WTC11 (cell line): ENCODE measurements around the gene S100A12. TPM values are rescaled to one million over a fixed set of nuclear protein-coding genes. Genes with fewer than 3 reads are reported as not detected.

ENCODE experiments used
- ATAC-seq: fragments of 200-7000 bp; cut with Tn5 transposase; 2 replicates; pipeline ENCODE4 v1.10.0; 2021; ENCODE audit warnings: mild to moderate bottlenecking, moderate library complexity
- CTCF ChIA-PET: fragments of 300-600 bp; sonication (Branson Sonifier 250); formaldehyde crosslinking; loops from one replicate; lab custom pipeline; 2021; ENCODE audit warnings: antibody characterized with exemption; lab: Charles Lee
- POLR2A ChIA-PET: fragments of 350-600 bp; sonication (Branson Sonifier 250); formaldehyde crosslinking; loops from one replicate; lab custom pipeline; 2021; ENCODE audit warnings: antibody characterized with exemption; lab: Charles Lee
- DNase-seq: peaks from one replicate; pipeline ENCODE4 v3.0.0; 2021; ENCODE audit warnings: low spot score
- H3K27ac Mint-ChIP-seq: 2 replicates; pipeline ENCODE4 v1.8.0; 2021; ENCODE audit warnings: mixed read lengths
- H3K27me3 Mint-ChIP-seq: 2 replicates; pipeline ENCODE4 v1.8.0; 2021; ENCODE audit warnings: low read depth, mild to moderate bottlenecking, moderate library complexity, mixed read lengths
- H3K36me3 Mint-ChIP-seq: 2 replicates; pipeline ENCODE4 v1.8.0; 2021; ENCODE audit warnings: mixed read lengths
- H3K4me1 Mint-ChIP-seq: 2 replicates; pipeline ENCODE4 v1.8.0; 2022; ENCODE audit warnings: mixed read lengths
- H3K4me3 Mint-ChIP-seq: 2 replicates; pipeline ENCODE4 v1.8.0; 2021; ENCODE audit warnings: mild to moderate bottlenecking, moderate library complexity, mixed read lengths
- H3K9me3 Mint-ChIP-seq: 2 replicates; pipeline ENCODE4 v1.8.0; 2021; ENCODE audit warnings: mixed read lengths
- CBFB ChIP-seq: sonication (generic); formaldehyde crosslinking; IDR thresholded peaks from 2 replicates; pipeline ENCODE4 v1.8.1; 2022; ENCODE audit warnings: mild to moderate bottlenecking, low read depth, missing genetic modification reagents
- CREM ChIP-seq: sonication (generic); formaldehyde crosslinking; IDR thresholded peaks from 2 replicates; pipeline ENCODE4 v1.8.1; 2022; ENCODE audit warnings: mild to moderate bottlenecking, missing genetic modification reagents, moderate library complexity
- E2F4 ChIP-seq: sonication (generic); formaldehyde crosslinking; IDR thresholded peaks from 2 replicates; pipeline ENCODE4 v1.8.1; 2022; ENCODE audit warnings: low read depth, mild to moderate bottlenecking, moderate library complexity, missing genetic modification reagents, borderline replicate concordance
- ELF4 ChIP-seq: sonication (generic); formaldehyde crosslinking; IDR thresholded peaks from 2 replicates; pipeline ENCODE4 v1.8.1; 2022; ENCODE audit warnings: low read depth, mild to moderate bottlenecking, moderate library complexity, missing genetic modification reagents
- EMX1 ChIP-seq: fragments of 250-450 bp; sonication (Bioruptor Pico); IDR thresholded peaks from 2 replicates; pipeline ENCODE4 v1.8.0; 2021; ENCODE audit warnings: mild to moderate bottlenecking
- FOXK1 ChIP-seq: sonication (generic); formaldehyde crosslinking; IDR thresholded peaks from 2 replicates; pipeline ENCODE4 v1.8.0; 2022; ENCODE audit warnings: mild to moderate bottlenecking, moderate library complexity, missing genetic modification reagents
- MXD4 ChIP-seq: fragments of 250-450 bp; sonication (Bioruptor Pico); IDR thresholded peaks from 2 replicates; pipeline ENCODE4 v1.8.0; 2021; ENCODE audit warnings: mild to moderate bottlenecking, moderate library complexity, borderline replicate concordance
- MYBL2 ChIP-seq: sonication (generic); formaldehyde crosslinking; IDR thresholded peaks from 2 replicates; pipeline ENCODE4 v1.8.1; 2023; ENCODE audit warnings: mild to moderate bottlenecking, moderate library complexity, missing genetic modification reagents
- SMAD4 ChIP-seq: sonication (generic); formaldehyde crosslinking; IDR thresholded peaks from 2 replicates; pipeline ENCODE4 v1.8.0; 2022; ENCODE audit warnings: mild to moderate bottlenecking, missing genetic modification reagents
- TP53 ChIP-seq: sonication (generic); formaldehyde crosslinking; IDR thresholded peaks from 2 replicates; pipeline ENCODE4 v1.8.1; 2023; ENCODE audit warnings: mild to moderate bottlenecking, missing genetic modification reagents
- ZMAT4 ChIP-seq: fragments of 250-450 bp; sonication (Bioruptor Pico); IDR thresholded peaks from 2 replicates; pipeline ENCODE4 v1.9.0; 2021; ENCODE audit warnings: mild to moderate bottlenecking
- ZNF138 ChIP-seq: sonication (generic); formaldehyde crosslinking; conservative IDR thresholded peaks from 2 replicates; pipeline ENCODE4 v1.8.1; 2022; ENCODE audit warnings: mild to moderate bottlenecking, moderate library complexity, missing genetic modification reagents
- ZNF263 ChIP-seq: sonication (generic); formaldehyde crosslinking; IDR thresholded peaks from 2 replicates; pipeline ENCODE4 v1.8.1; 2022; ENCODE audit warnings: low read depth, mild to moderate bottlenecking, moderate library complexity, missing genetic modification reagents
- ZNF671 ChIP-seq: fragments of 250-450 bp; sonication (Bioruptor Pico); IDR thresholded peaks from 2 replicates; pipeline ENCODE4 v1.8.0; 2021; ENCODE audit warnings: mild to moderate bottlenecking
- total RNA-seq: library from RNA; stranded (reverse); gene quantifications from 3 replicates; pipeline ENCODE4 v1.2.3, GENCODE V29; 2021
- TF ChIP-seq, protein P1 (sequence below): sonication (generic); formaldehyde crosslinking; IDR thresholded peaks from 2 replicates; pipeline ENCODE4 v1.8.0; 2022; ENCODE audit warnings: missing genetic modification reagents
- TF ChIP-seq, protein P2 (sequence below): fragments of 250-450 bp; sonication (Bioruptor Pico); IDR thresholded peaks from 2 replicates; pipeline ENCODE4 v1.8.0; 2021; ENCODE audit warnings: mild to moderate bottlenecking
- TF ChIP-seq, protein P3 (sequence below): sonication (generic); formaldehyde crosslinking; IDR thresholded peaks from 2 replicates; pipeline ENCODE4 v1.8.0; 2022; ENCODE audit warnings: mild to moderate bottlenecking, missing genetic modification reagents
- TF ChIP-seq, protein P4 (sequence below): sonication (generic); formaldehyde crosslinking; IDR thresholded peaks from 2 replicates; pipeline ENCODE4 v1.8.0; 2023; ENCODE audit warnings: mild to moderate bottlenecking, missing genetic modification reagents

Gene S100A12
- total RNA-seq, 1 experiment from 2014 or later = not detected

- no peaks in the 10 kb centered on the region for H3K36me3 Mint-ChIP-seq
- peaks cover 4% of the 10 kb centered on the region for H3K27me3 Mint-ChIP-seq
- CTCF ChIA-PET = interaction anchor here (0.8 to 5.7 kb wide), 6 partner anchors 9 to 181 kb away, joined by 3 to 34 read pairs (median 6); no protein-coding TSS in a partner anchor
- H3K9me3 Mint-ChIP-seq = no peaks in the 10 kb centered on the region
- POLR2A ChIA-PET = no interaction called here
- H3K4me1 Mint-ChIP-seq = no peaks in the 10 kb centered on the region
- DNase-seq = no peak
- TF ChIP-seq FOXK1 (CRISPR knock-in tag) (no peak), E2F4 (CRISPR knock-in tag) (no peak), CREM (CRISPR knock-in tag) (no peak), ZNF138 (CRISPR knock-in tag) (no peak)
- TF ChIP-seq, all 79 proteins: peak for 0
- Mint-ChIP-seq H3K27ac (no peak within 1 kb of the TSS), H3K4me3 (no peak within 1 kb of the TSS)
- no peak for ATAC-seq
These were observed 15.7 kb upstream of the S100A12 start, which contains the start of gene S100A8 for GRCh38 chr1:153390938-153391710. TSS of gene S100A8 (minus strand) at chr1:153391073. CDS start at chr1:153390535, 538 bp downstream.

DNA sequence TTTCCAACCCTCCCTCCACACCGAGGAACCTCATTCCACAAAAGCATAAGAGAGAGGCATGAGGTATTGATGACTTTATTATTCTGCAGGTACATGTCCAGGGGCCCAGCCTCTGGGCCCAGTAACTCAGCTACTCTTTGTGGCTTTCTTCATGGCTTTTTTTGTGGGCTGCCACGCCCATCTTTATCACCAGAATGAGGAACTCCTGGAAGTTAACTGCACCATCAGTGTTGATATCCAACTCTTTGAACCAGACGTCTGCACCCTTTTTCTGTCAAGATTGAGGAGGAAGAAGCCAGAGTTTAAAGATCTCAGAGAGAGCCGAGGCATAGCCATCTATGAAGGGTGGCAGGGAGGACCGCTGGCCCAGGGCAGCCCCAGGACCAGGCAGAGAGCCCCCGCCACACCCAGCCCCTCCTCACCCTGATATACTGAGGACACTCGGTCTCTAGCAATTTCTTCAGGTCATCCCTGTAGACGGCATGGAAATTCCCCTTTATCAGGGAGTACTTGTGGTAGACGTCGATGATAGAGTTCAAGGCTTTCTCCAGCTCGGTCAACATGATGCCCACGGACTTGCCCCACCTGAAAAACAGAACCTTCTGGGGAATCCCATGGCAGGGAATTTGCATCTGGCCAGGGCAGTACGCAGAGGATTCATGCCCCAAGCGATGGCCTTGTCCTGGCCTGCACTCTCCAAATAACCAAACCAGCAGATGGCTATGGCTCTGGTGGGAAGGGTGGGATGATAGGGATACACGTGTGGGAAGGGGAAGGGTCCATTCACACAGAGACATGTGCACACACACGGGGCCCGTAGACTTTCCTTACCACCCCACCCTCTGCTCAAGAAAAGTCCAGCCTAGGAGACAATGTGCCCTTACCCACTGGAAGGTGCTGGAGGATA lies 14.8 kb upstream of the S100A12 start:
- Mint-ChIP-seq H3K4me3 (no peak overlapping the region), H3K4me1 (no peaks in the 10 kb centered on the region), H3K27me3 (peaks cover 4% of the 10 kb centered on the region), H3K27ac (no peak overlapping the region), H3K9me3 (no peaks in the 10 kb centered on the region), H3K36me3 (no peaks in the 10 kb centered on the region)
- TF ChIP-seq ELF4 (CRISPR knock-in tag) (no peak), EMX1 (no peak), ZNF263 (CRISPR knock-in tag) (no peak), FOXK1 (CRISPR knock-in tag) (no peak), SMAD4 (CRISPR knock-in tag) (no peak), CBFB (CRISPR knock-in tag) (no peak), MXD4 (CRISPR knock-in tag) (no peak), TP53 (CRISPR knock-in tag) (no peak), ZNF671 (CRISPR knock-in tag) (no peak), MYBL2 (CRISPR knock-in tag) (no peak), ZMAT4 (no peak)
- TF ChIP-seq, protein P1, sequence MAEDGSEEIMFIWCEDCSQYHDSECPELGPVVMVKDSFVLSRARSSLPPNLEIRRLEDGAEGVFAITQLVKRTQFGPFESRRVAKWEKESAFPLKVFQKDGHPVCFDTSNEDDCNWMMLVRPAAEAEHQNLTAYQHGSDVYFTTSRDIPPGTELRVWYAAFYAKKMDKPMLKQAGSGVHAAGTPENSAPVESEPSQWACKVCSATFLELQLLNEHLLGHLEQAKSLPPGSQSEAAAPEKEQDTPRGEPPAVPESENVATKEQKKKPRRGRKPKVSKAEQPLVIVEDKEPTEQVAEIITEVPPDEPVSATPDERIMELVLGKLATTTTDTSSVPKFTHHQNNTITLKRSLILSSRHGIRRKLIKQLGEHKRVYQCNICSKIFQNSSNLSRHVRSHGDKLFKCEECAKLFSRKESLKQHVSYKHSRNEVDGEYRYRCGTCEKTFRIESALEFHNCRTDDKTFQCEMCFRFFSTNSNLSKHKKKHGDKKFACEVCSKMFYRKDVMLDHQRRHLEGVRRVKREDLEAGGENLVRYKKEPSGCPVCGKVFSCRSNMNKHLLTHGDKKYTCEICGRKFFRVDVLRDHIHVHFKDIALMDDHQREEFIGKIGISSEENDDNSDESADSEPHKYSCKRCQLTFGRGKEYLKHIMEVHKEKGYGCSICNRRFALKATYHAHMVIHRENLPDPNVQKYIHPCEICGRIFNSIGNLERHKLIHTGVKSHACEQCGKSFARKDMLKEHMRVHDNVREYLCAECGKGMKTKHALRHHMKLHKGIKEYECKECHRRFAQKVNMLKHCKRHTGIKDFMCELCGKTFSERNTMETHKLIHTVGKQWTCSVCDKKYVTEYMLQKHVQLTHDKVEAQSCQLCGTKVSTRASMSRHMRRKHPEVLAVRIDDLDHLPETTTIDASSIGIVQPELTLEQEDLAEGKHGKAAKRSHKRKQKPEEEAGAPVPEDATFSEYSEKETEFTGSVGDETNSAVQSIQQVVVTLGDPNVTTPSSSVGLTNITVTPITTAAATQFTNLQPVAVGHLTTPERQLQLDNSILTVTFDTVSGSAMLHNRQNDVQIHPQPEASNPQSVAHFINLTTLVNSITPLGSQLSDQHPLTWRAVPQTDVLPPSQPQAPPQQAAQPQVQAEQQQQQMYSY = no peak
- TF ChIP-seq, protein P2, sequence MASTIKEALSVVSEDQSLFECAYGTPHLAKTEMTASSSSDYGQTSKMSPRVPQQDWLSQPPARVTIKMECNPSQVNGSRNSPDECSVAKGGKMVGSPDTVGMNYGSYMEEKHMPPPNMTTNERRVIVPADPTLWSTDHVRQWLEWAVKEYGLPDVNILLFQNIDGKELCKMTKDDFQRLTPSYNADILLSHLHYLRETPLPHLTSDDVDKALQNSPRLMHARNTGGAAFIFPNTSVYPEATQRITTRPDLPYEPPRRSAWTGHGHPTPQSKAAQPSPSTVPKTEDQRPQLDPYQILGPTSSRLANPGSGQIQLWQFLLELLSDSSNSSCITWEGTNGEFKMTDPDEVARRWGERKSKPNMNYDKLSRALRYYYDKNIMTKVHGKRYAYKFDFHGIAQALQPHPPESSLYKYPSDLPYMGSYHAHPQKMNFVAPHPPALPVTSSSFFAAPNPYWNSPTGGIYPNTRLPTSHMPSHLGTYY (CRISPR knock-in tag) = no peak
- TF ChIP-seq, protein P3, sequence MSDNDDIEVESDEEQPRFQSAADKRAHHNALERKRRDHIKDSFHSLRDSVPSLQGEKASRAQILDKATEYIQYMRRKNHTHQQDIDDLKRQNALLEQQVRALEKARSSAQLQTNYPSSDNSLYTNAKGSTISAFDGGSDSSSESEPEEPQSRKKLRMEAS (CRISPR knock-in tag) = no peak
- TF ChIP-seq, protein P4, sequence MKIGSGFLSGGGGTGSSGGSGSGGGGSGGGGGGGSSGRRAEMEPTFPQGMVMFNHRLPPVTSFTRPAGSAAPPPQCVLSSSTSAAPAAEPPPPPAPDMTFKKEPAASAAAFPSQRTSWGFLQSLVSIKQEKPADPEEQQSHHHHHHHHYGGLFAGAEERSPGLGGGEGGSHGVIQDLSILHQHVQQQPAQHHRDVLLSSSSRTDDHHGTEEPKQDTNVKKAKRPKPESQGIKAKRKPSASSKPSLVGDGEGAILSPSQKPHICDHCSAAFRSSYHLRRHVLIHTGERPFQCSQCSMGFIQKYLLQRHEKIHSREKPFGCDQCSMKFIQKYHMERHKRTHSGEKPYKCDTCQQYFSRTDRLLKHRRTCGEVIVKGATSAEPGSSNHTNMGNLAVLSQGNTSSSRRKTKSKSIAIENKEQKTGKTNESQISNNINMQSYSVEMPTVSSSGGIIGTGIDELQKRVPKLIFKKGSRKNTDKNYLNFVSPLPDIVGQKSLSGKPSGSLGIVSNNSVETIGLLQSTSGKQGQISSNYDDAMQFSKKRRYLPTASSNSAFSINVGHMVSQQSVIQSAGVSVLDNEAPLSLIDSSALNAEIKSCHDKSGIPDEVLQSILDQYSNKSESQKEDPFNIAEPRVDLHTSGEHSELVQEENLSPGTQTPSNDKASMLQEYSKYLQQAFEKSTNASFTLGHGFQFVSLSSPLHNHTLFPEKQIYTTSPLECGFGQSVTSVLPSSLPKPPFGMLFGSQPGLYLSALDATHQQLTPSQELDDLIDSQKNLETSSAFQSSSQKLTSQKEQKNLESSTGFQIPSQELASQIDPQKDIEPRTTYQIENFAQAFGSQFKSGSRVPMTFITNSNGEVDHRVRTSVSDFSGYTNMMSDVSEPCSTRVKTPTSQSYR (CRISPR knock-in tag) = no peak
- DNase-seq (no peak), ATAC-seq (no peak)
- CTCF ChIA-PET = interaction anchor here (0.8 to 5.7 kb wide), 5 partner anchors 10 to 182 kb away, joined by 3 to 34 read pairs (median 4); no protein-coding TSS in a partner anchor
- POLR2A ChIA-PET = no interaction called here
